Esophagus muscularis mucosa (tissue), 4 donors: ENCODE results near the gene KPNA1.

Experiments
- CTCF ChIP-seq, 3 experiments: fragments of 200-600 bp in 2 of 3; fragments of 450-650 bp in 1 of 3; sonication (generic) in 2 of 3; IDR thresholded peaks; one replicate each; pipeline ENCODE4 v1.5.1; 2017 to 2019; ENCODE audit warnings: antibody characterized with exemption in 3 of 3, mild to moderate bottlenecking in 2 of 3, moderate library complexity in 1 of 3
- EP300 ChIP-seq: sonication (generic); formaldehyde crosslinking; IDR thresholded peaks from one replicate; pipeline ENCODE4 v1.6.1; 2017; ENCODE audit warnings: antibody characterized with exemption
- POLR2A ChIP-seq: fragments of 450-650 bp; IDR thresholded peaks from one replicate; pipeline ENCODE4 v1.6.1; 2017; ENCODE audit warnings: antibody characterized with exemption, moderate library complexity, mild to moderate bottlenecking, low read depth
- POLR2AphosphoS5 ChIP-seq, 2 donors: sonication (generic); formaldehyde crosslinking; IDR thresholded peaks; one replicate each; pipeline ENCODE4 v1.6.1; 2017; ENCODE audit warnings: antibody characterized with exemption in 2 of 2

- TF ChIP-seq CTCF (IDR thresholded peaks at IDR 0.05): no peak
- no peak for TF ChIP-seq EP300
- TF ChIP-seq POLR2AphosphoS5 (IDR thresholded peaks at IDR 0.05): no peak
- TF ChIP-seq POLR2A: no peak
These were observed 5.0 kb upstream of the KPNA1 start for GRCh38 chr3:122519693-122520092.
